ENCODE data around the gene R3HDM2.

DNA sequence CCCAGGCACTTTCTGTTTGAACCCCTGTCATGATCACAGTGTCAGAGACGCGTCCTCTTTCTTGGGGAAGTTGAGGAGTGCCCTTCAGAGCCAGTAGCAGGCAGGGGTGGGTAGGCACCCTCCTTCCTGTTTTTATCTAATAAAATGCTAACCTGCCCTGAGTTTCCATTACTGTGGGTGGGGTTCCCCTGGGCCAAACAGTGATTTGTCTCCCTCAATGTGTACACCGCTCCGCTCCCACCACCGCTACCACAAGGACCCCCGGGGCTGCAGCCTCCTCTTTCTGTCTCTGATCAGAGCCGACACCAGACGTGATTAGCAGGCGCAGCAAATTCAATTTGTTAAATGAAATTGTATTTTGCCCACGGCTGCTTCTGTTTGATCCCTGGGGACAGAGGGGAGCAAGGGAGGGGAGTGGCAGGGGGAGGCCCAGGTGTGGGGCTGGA, 196.2 kb downstream of the R3HDM2 start:
- TF ChIP-seq NFYB (CRISPR knock-in tag; conservative IDR thresholded peaks at IDR 0.05; ENCODE audit: low read depth) (no peak), JUN (CRISPR knock-in tag; IDR thresholded peaks at IDR 0.05) (no peak), ESRRA (CRISPR knock-in tag; IDR thresholded peaks at IDR 0.05; ENCODE audit: borderline replicate concordance) (no peak)
- TF ChIP-seq, protein P1, sequence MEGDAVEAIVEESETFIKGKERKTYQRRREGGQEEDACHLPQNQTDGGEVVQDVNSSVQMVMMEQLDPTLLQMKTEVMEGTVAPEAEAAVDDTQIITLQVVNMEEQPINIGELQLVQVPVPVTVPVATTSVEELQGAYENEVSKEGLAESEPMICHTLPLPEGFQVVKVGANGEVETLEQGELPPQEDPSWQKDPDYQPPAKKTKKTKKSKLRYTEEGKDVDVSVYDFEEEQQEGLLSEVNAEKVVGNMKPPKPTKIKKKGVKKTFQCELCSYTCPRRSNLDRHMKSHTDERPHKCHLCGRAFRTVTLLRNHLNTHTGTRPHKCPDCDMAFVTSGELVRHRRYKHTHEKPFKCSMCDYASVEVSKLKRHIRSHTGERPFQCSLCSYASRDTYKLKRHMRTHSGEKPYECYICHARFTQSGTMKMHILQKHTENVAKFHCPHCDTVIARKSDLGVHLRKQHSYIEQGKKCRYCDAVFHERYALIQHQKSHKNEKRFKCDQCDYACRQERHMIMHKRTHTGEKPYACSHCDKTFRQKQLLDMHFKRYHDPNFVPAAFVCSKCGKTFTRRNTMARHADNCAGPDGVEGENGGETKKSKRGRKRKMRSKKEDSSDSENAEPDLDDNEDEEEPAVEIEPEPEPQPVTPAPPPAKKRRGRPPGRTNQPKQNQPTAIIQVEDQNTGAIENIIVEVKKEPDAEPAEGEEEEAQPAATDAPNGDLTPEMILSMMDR (IDR thresholded peaks at IDR 0.05), result no peak
- TF ChIP-seq, protein P2, sequence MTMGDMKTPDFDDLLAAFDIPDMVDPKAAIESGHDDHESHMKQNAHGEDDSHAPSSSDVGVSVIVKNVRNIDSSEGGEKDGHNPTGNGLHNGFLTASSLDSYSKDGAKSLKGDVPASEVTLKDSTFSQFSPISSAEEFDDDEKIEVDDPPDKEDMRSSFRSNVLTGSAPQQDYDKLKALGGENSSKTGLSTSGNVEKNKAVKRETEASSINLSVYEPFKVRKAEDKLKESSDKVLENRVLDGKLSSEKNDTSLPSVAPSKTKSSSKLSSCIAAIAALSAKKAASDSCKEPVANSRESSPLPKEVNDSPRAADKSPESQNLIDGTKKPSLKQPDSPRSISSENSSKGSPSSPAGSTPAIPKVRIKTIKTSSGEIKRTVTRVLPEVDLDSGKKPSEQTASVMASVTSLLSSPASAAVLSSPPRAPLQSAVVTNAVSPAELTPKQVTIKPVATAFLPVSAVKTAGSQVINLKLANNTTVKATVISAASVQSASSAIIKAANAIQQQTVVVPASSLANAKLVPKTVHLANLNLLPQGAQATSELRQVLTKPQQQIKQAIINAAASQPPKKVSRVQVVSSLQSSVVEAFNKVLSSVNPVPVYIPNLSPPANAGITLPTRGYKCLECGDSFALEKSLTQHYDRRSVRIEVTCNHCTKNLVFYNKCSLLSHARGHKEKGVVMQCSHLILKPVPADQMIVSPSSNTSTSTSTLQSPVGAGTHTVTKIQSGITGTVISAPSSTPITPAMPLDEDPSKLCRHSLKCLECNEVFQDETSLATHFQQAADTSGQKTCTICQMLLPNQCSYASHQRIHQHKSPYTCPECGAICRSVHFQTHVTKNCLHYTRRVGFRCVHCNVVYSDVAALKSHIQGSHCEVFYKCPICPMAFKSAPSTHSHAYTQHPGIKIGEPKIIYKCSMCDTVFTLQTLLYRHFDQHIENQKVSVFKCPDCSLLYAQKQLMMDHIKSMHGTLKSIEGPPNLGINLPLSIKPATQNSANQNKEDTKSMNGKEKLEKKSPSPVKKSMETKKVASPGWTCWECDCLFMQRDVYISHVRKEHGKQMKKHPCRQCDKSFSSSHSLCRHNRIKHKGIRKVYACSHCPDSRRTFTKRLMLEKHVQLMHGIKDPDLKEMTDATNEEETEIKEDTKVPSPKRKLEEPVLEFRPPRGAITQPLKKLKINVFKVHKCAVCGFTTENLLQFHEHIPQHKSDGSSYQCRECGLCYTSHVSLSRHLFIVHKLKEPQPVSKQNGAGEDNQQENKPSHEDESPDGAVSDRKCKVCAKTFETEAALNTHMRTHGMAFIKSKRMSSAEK (CRISPR knock-in tag; IDR thresholded peaks at IDR 0.05; ENCODE audit: borderline replicate concordance), result no peak
- TF ChIP-seq, protein P3, sequence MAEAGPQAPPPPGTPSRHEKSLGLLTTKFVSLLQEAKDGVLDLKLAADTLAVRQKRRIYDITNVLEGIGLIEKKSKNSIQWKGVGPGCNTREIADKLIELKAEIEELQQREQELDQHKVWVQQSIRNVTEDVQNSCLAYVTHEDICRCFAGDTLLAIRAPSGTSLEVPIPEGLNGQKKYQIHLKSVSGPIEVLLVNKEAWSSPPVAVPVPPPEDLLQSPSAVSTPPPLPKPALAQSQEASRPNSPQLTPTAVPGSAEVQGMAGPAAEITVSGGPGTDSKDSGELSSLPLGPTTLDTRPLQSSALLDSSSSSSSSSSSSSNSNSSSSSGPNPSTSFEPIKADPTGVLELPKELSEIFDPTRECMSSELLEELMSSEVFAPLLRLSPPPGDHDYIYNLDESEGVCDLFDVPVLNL (CRISPR knock-in tag; IDR thresholded peaks at IDR 0.05; ENCODE audit: borderline replicate concordance, low read depth), result no peak

Measured in WTC11 (cell line).